Stimulated activated CD4-positive, alpha-beta T cell treated with anti-CD3 and anti-CD28 coated beads, Interleukin-1b, Interleukin-23, amount 100 ng/mL, for 24 hours (primary cell): ENCODE data around the gene MCAM.

ENCODE experiments used
- DNase-seq, 4 experiments: peaks; one replicate each; pipeline ENCODE4 v3.0.0-alpha.2; 2020; ENCODE audit warnings: low read depth in 4 of 4, low spot score in 1 of 4

Gene MCAM

DNA sequence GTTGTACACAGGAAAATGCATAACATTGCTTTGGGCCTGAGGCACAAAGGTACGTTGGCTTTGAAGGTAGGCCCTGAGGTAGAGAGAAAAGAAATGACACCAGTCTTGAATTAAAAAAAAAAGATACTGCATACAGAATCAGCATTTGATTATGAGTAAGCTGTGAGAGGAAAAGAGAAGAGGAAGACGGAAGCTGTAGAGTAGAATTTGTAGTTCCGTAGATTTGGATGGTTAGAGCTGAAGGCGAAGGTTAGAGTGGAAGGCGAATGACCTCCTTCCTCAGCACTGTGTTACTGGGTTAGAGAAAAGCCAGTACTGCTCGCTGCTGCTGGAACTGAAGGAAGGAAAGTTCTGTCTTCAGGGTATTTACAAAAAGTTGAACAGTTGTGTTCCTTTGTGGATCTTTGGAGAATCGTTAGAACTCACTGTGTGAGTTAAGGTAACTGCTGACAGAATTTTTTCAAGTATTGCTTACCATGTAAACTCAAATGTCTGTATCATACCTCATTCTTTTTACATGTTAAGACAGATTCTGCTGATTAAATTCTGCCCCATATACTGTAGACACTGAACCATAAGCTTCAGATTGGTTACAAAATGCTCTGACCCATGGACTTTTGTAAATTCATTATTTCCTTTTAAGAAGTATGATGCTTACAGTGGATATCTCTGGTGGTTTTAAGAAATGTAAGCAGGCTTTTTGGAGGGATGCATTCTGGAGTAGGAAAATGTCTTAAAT lies 50.2 kb downstream of the MCAM start:
- DNase-seq, result no peak

DNA sequence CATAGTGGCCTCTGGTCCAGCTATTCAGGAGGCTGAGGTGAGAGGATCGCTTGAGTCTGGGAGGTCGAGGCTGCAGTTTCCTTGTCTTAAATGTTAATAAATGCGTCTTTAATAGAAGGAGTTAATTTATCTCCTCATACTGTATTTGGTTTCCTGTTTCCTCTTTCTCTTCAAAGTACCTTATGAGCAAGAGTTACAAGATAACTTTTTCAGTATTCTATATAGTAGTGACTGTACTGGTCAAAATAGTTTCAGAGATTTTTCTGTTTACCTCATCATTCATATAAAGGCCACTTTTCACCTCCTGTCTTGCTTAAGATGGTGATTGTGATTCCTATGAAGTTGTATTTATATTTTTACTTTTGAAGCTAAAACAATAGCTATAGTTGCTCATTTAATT lies 50.9 kb downstream of the MCAM start:
- no peak for DNase-seq

DNA sequence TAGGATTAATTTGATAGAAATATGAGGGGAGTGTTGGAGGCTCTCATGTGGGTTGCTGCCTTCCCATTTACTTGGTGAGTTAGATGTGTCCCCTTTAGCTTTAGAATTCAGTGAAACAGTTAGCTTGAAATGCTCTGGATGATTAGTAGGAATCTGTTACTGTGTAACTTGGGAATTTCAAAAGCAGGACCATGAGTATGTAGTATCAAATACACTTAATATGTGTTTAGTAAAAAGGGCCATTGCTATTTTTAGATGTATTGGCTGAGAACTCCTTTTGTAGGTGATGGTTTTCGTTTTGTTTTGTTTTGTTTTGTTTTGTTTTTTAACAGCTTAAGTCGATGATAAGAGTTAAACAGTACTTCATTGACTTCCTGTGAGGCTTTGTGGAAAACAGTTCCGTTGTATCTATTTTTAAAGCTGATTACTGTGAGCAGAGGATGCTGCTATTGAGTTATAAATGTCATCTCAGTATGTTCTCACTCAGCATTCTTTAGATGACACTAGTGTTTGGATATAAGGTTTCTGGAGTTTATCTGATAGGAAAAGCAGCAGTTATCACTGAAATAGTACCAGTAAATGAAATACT lies 53.5 kb downstream of the MCAM start:
- DNase-seq, result no peak

DNA sequence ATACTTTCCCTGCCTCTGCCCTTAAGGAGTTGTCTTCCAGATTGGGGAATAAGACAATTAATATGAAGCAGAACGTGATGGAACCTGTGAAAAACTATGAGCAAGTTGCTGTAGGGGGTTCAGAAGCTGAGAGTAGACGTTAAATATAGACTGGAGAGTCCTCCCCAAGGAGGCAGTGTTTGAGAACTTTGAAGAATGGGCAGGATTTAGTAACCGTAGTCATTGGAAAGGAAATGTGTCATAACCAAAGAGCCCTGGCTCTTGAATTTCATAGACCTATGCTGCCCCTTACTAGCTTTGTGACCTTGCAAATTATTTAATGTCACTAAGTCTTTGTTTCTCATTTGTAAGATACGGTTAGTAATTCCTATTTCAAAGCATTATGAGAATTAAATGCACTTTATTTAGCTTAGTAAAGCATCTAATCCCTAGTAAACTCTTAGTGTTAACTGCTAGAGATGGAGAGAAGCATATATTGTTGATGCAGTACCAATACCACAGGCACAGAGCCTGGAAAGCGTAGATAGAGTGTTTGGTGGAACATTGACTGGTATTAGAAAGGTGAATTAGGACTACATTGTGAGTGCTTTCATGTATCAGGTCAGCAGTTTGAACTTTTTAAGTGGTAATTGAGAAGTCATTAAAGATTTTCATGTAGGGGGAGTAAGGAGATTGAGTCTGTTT lies 54.1 kb downstream of the MCAM start:
- no peak for DNase-seq

DNA sequence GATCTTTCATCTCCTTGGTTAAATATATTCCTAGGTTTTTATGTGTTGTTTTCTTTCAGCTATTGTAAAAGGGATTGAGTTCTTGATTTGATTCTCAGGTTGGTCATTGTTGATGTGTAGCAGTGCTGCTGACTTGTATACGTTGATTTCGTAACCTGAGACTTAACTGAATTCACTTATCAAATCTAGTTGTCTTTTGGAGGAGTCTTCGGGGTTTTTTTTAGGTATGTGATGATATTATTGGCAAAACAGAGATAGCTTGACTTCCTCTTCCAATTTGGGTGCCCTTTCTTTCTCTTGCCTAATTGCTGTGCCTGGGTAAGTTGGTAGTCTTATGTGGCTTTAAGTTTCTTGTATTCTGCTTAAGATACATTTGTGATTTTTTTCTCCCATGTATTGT lies 57.9 kb downstream of the MCAM start:
- DNase-seq, result no peak
